RCC 7860 (cell line): Measurements from ENCODE around the gene PLCZ1.

Source experiments
- DNase-seq: peaks from one replicate; pipeline ENCODE4 v3.0.0-alpha.2; 2015; ENCODE audit warnings: low spot score
- FAIRE-seq: peaks from 2 replicates; lab custom pipeline; 2012; peaks lifted over from hg19 to GRCh38; lab: Jason Lieb, UNC

The PLCZ1 gene

GRCh38 chr12:18640321-18640955 lies 97.4 kb downstream of the PLCZ1 start:
- no peak for FAIRE-seq
- no peak for DNase-seq

- FAIRE-seq, result no peak
- no peak for DNase-seq
Measured at GRCh38 chr12:18634382-18634781, 103.4 kb downstream of the PLCZ1 start.
